ENCODE data around the gene IL2RA.

IL2RA gene

DNA sequence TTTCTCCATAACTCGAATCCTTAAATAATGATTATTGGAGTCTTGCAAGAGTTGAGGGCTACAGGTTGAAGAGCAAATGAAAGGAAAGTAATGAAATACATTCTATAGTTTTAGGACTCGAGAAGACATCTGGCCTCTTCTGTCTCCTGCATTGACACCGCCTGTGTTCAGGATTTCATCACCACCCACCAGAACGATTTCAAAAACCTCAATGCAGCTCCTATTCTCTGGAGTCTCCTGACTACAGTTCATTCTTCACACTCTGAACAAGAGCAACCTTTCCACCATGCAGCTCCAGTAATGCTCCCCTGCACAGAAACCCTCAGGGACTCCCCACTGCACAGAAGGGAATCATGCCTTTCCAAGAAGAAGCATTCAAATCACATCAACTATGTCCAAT is 90.3 kb downstream of the IL2RA start:
- no peak overlapping the region for H4K12ac ChIP-seq (ENCODE audit: low read depth, low read length)
- H4K91ac ChIP-seq (ENCODE audit: low read depth, low read length), result no peak overlapping the region
- H2BK5ac ChIP-seq (ENCODE audit: low read depth, low read length, poor library complexity), result no peak overlapping the region
- peaks cover 10% of the 10 kb centered on the region for H3K27me3 ChIP-seq (ENCODE audit: insufficient read depth, low read length)
- no peak overlapping the region for H2BK12ac ChIP-seq (ENCODE audit: low read length)
- no peaks in the 10 kb centered on the region for H3K9me3 ChIP-seq (ENCODE audit: insufficient read depth, low read depth, low read length)
- H3K79me2 ChIP-seq (ENCODE audit: control insufficient read depth, insufficient read depth, low read length, poor library complexity), result no peaks in the 10 kb centered on the region
- H3K18ac ChIP-seq (ENCODE audit: low read length), result no peak overlapping the region
- no peak overlapping the region for H3K4me2 ChIP-seq (ENCODE audit: low read length)
- no peak overlapping the region for H3K23ac ChIP-seq (ENCODE audit: low read length)
- no CpG with 5 or more reads among the region's 4 CpGs for WGBS (ENCODE audit: extremely low coverage, insufficient coverage, insufficient read length)
- H2AFZ ChIP-seq (ENCODE audit: insufficient read depth, low read length, poor library complexity), result no peak overlapping the region
- no peak overlapping the region for H4K8ac ChIP-seq (ENCODE audit: low read depth, low read length)
- H3K4me1 ChIP-seq (ENCODE audit: control insufficient read depth in 1 of 2, insufficient read depth in 2 of 2, low read length in 2 of 2), result peaks cover 2% of the 10 kb centered on the region in 2 experiments
- H3K4ac ChIP-seq (ENCODE audit: low read depth, low read length), result no peak overlapping the region
- H3K14ac ChIP-seq (ENCODE audit: low read length), result no peak overlapping the region
- no peak for DNase-seq
- H2BK120ac ChIP-seq (ENCODE audit: insufficient read depth, low read length, poor library complexity), result no peak overlapping the region
- H3K9ac ChIP-seq (ENCODE audit: low read length), result no peak overlapping the region
- no peak overlapping the region for H3K27ac ChIP-seq (ENCODE audit: low read depth, low read length)
- H2AK5ac ChIP-seq (ENCODE audit: low read length), result no peak overlapping the region
- no peak overlapping the region for H3K4me3 ChIP-seq (ENCODE audit: low read depth, low read length)
- H3K36me3 ChIP-seq (ENCODE audit: control insufficient read depth in 1 of 2, insufficient read depth in 2 of 2, low read length in 2 of 2), result no peaks in the 10 kb centered on the region
- no peaks in the 10 kb centered on the region for H3K79me1 ChIP-seq (ENCODE audit: low read length)

DNA sequence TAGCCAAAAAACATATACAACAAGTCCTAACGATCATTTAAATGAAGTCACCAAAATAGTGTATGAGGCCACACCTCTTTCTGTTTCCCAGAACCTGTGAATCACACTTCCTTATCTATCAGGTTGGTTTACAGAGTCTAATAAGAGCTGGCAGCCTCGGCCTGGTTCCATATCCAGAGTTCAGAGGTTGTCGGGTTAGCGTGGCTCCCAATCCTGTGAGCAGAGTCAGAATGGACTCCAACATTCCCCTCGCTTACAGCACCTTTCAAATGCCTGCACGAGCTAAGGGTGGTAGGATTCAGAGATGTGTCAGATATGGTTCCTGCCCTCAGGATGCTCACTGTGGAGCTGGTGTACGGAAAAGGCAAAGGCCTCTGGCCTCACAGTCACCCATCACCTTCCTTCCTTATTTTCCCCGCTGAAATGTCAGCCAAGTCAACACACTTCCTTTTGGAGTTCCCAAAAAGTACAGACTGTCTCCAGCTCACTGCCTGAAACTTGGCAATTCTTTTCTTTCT is 90.8 kb downstream of the IL2RA start:
- WGBS (ENCODE audit: extremely low coverage, insufficient coverage, insufficient read length), result no CpG with 5 or more reads among the region's 8 CpGs
- Histone ChIP-seq H3K4me3 (ENCODE audit: low read depth, low read length) (no peak overlapping the region), H3K4me1 (ENCODE audit: control insufficient read depth in 1 of 2, insufficient read depth in 2 of 2, low read length in 2 of 2) (no peaks in the 10 kb centered on the region), H3K27ac (ENCODE audit: low read depth, low read length) (no peak overlapping the region), H2AFZ (ENCODE audit: insufficient read depth, low read length, poor library complexity) (no peak overlapping the region), H4K8ac (ENCODE audit: low read depth, low read length) (no peak overlapping the region), H4K12ac (ENCODE audit: low read depth, low read length) (no peak overlapping the region), H3K9ac (ENCODE audit: low read length) (no peak overlapping the region), H2AK5ac (ENCODE audit: low read length) (no peak overlapping the region), H2BK5ac (ENCODE audit: low read depth, low read length, poor library complexity) (no peak overlapping the region), H2BK120ac (ENCODE audit: insufficient read depth, low read length, poor library complexity) (no peak overlapping the region), H3K27me3 (ENCODE audit: insufficient read depth, low read length) (peaks cover 4% of the 10 kb centered on the region), H3K14ac (ENCODE audit: low read length) (no peak overlapping the region), H3K4ac (ENCODE audit: low read depth, low read length) (no peak overlapping the region), H4K91ac (ENCODE audit: low read depth, low read length) (no peak overlapping the region), H3K18ac (ENCODE audit: low read length) (no peak overlapping the region), H3K9me3 (ENCODE audit: insufficient read depth, low read depth, low read length) (no peaks in the 10 kb centered on the region), H3K79me1 (ENCODE audit: low read length) (no peaks in the 10 kb centered on the region), H2BK12ac (ENCODE audit: low read length) (no peak overlapping the region), H3K23ac (ENCODE audit: low read length) (no peak overlapping the region), H3K79me2 (ENCODE audit: control insufficient read depth, insufficient read depth, low read length, poor library complexity) (no peaks in the 10 kb centered on the region), H3K4me2 (ENCODE audit: low read length) (no peak overlapping the region), H3K36me3 (ENCODE audit: control insufficient read depth in 1 of 2, insufficient read depth in 2 of 2, low read length in 2 of 2) (no peaks in the 10 kb centered on the region)
- DNase-seq, result peak in 1 of 2 donors; percentile 18

DNA sequence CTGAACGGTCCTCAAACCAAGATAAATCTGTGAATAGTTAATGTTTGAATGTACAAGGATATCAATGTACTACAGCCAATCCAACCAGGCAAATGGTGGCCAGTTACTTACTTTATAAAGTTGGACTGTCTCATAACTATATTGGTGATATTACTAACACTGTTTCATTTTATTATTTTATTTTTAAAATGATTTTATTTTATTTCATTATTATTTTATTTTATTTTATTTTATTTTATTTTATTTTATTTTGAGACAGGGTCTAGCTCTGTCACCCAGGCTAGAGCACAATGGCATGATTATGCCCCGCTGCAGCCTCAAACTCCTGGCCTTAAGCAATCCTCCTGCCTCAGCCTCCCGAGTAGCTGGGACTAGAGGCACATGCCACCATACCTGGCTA is 91.6 kb downstream of the IL2RA start:
- Histone ChIP-seq H2BK5ac (ENCODE audit: low read depth, low read length, poor library complexity) (no peak overlapping the region), H3K9ac (ENCODE audit: low read length) (no peak overlapping the region), H4K91ac (ENCODE audit: low read depth, low read length) (no peak overlapping the region), H4K8ac (ENCODE audit: low read depth, low read length) (no peak overlapping the region), H3K36me3 (ENCODE audit: control insufficient read depth in 1 of 2, insufficient read depth in 2 of 2, low read length in 2 of 2) (no peaks in the 10 kb centered on the region), H3K27ac (ENCODE audit: low read depth, low read length) (no peak overlapping the region), H2AFZ (ENCODE audit: insufficient read depth, low read length, poor library complexity) (no peak overlapping the region), H3K4me3 (ENCODE audit: low read depth, low read length) (no peak overlapping the region), H3K4ac (ENCODE audit: low read depth, low read length) (no peak overlapping the region), H3K79me2 (ENCODE audit: control insufficient read depth, insufficient read depth, low read length, poor library complexity) (no peaks in the 10 kb centered on the region), H3K4me2 (ENCODE audit: low read length) (no peak overlapping the region), H3K23ac (ENCODE audit: low read length) (no peak overlapping the region), H3K79me1 (ENCODE audit: low read length) (no peaks in the 10 kb centered on the region), H3K14ac (ENCODE audit: low read length) (no peak overlapping the region), H3K18ac (ENCODE audit: low read length) (no peak overlapping the region), H3K9me3 (ENCODE audit: insufficient read depth, low read depth, low read length) (no peaks in the 10 kb centered on the region), H4K12ac (ENCODE audit: low read depth, low read length) (no peak overlapping the region), H3K27me3 (ENCODE audit: insufficient read depth, low read length) (no peaks in the 10 kb centered on the region), H2BK120ac (ENCODE audit: insufficient read depth, low read length, poor library complexity) (no peak overlapping the region), H2BK12ac (ENCODE audit: low read length) (no peak overlapping the region), H3K4me1 (ENCODE audit: control insufficient read depth in 1 of 2, insufficient read depth in 2 of 2, low read length in 2 of 2) (no peaks in the 10 kb centered on the region), H2AK5ac (ENCODE audit: low read length) (no peak overlapping the region)
- no CpG with 5 or more reads among the region's 3 CpGs for WGBS (ENCODE audit: extremely low coverage, insufficient coverage, insufficient read length)
- DNase-seq, result no peak

DNA sequence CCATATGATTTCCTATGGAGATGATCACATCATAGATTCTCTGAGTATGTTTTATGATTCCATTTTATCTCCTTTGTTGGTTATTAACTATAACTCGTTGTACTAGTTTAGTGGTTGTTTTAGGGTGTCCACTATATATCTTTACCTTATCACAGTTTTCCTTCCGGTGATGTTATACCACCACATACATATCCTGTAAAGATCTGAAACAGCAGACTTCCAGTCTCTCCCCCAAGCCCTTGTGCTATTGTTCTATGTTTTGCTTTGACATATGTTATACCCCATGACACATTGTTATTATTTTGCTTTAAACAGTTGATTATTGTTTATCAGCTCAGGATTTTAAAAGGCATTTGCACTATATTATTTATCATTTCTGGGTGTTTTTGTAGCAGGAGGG is 92.1 kb downstream of the IL2RA start:
- no peak overlapping the region for H3K9ac ChIP-seq (ENCODE audit: low read length)
- no peaks in the 10 kb centered on the region for H3K4me1 ChIP-seq (ENCODE audit: control insufficient read depth in 1 of 2, insufficient read depth in 2 of 2, low read length in 2 of 2)
- no peak overlapping the region for H3K27ac ChIP-seq (ENCODE audit: low read depth, low read length)
- no peak overlapping the region for H3K18ac ChIP-seq (ENCODE audit: low read length)
- no peak overlapping the region for H2BK5ac ChIP-seq (ENCODE audit: low read depth, low read length, poor library complexity)
- no peak overlapping the region for H4K12ac ChIP-seq (ENCODE audit: low read depth, low read length)
- no peak overlapping the region for H4K8ac ChIP-seq (ENCODE audit: low read depth, low read length)
- no peak overlapping the region for H2AK5ac ChIP-seq (ENCODE audit: low read length)
- no peaks in the 10 kb centered on the region for H3K27me3 ChIP-seq (ENCODE audit: insufficient read depth, low read length)
- DNase-seq, result no peak
- no peak overlapping the region for H2BK12ac ChIP-seq (ENCODE audit: low read length)
- no peak overlapping the region for H3K4me3 ChIP-seq (ENCODE audit: low read depth, low read length)
- no peak overlapping the region for H3K23ac ChIP-seq (ENCODE audit: low read length)
- H3K4ac ChIP-seq (ENCODE audit: low read depth, low read length), result no peak overlapping the region
- no peak overlapping the region for H4K91ac ChIP-seq (ENCODE audit: low read depth, low read length)
- no peaks in the 10 kb centered on the region for H3K79me2 ChIP-seq (ENCODE audit: control insufficient read depth, insufficient read depth, low read length, poor library complexity)
- WGBS (ENCODE audit: extremely low coverage, insufficient coverage, insufficient read length), result no CpG with 5 or more reads among the region's 2 CpGs
- no peaks in the 10 kb centered on the region for H3K36me3 ChIP-seq (ENCODE audit: control insufficient read depth in 1 of 2, insufficient read depth in 2 of 2, low read length in 2 of 2)
- no peaks in the 10 kb centered on the region for H3K79me1 ChIP-seq (ENCODE audit: low read length)
- H2BK120ac ChIP-seq (ENCODE audit: insufficient read depth, low read length, poor library complexity), result no peak overlapping the region
- H3K9me3 ChIP-seq (ENCODE audit: insufficient read depth, low read depth, low read length), result no peaks in the 10 kb centered on the region
- H3K14ac ChIP-seq (ENCODE audit: low read length), result no peak overlapping the region
- no peak overlapping the region for H2AFZ ChIP-seq (ENCODE audit: insufficient read depth, low read length, poor library complexity)
- H3K4me2 ChIP-seq (ENCODE audit: low read length), result no peak overlapping the region
